ENCODE data around the gene PRX. TPM values are rescaled to one million over a fixed set of nuclear protein-coding genes. Genes with fewer than 3 reads are reported as not detected.

The PRX gene
- total and polyA plus RNA-seq, 8 donors, result 11.5 to 20.0 (median 14.2) TPM

GRCh38 chr19:40421993-40422747 lies 9.0 kb upstream of the PRX start:
- H3K27me3 ChIP-seq, result no peaks in the 10 kb centered on the region
- peak overlapping the region; percentile 97 to 98 for H3K27ac ChIP-seq
- intact Hi-C loops (cut with DNase I), result no loop called here
- TF ChIP-seq CTCF (IDR thresholded peaks at IDR 0.05), result no peak
- peak overlapping the region in 1 of 2 donors; percentile 65 for H3K4me3 ChIP-seq
- H3K36me3 ChIP-seq, result peaks cover 0 to 21% of the 10 kb centered on the region in 2 donors
- no peak for DNase-seq
- H3K9me3 ChIP-seq, result no peaks in the 10 kb centered on the region
- ATAC-seq, result no peak
- H3K4me1 ChIP-seq, result peaks cover 26 to 76% of the 10 kb centered on the region in 2 donors

GRCh38 chr19:40420766-40421765 lies 7.9 kb upstream of the PRX start:
- peak; percentile 84 for ATAC-seq
- peak; percentile 94 to 98 (median 96) for DNase-seq
- peak overlapping the region; percentile 97 to 98 for H3K27ac ChIP-seq
- peak; percentile 82 to 96 for TF ChIP-seq CTCF (IDR thresholded peaks at IDR 0.05)
- H3K9me3 ChIP-seq, result no peaks in the 10 kb centered on the region
- H3K36me3 ChIP-seq, result peaks cover 0 to 21% of the 10 kb centered on the region in 2 donors
- intact Hi-C loops (cut with DNase I), result no loop called here
- H3K4me3 ChIP-seq, result peak overlapping the region; percentile 42 to 65
- H3K27me3 ChIP-seq, result no peaks in the 10 kb centered on the region
- peaks cover 26 to 79% of the 10 kb centered on the region in 2 donors for H3K4me1 ChIP-seq

DNA sequence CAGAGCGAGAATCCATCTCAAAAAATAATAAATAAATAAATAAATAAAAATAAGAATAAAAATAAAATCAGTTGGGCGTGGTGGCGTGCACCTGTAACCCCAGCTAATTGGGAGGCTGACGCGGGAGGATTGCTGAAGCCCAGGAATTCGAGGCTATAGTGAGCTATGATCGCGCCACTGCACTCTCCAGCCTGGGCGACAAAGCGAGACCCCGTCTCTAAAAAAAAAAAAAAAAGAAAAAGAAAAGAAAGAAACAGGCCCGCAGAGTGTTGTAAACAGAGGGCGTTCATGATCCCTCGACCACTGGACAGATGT lies 7.2 kb upstream of the PRX start:
- ATAC-seq, result no peak

DNA sequence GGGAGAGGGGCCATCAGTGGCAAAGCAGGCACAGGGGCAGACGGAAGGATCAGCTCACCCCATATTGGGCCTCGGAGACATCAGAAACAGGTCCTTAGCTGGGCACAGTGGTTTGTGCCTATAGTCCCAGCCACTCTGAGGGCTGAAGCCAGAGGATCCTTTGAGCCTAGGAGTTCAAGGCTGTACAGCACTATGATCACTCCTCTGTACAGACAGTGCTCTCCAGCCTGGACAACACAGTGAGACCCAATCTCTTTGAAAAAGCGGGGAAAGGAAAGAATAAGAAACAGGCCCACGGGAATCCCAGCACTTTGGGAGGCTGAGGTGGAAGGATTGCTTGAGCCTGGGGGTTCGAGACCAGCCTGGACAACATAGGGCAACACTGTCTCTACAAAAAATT lies 6.6 kb upstream of the PRX start:
- peaks cover 0 to 21% of the 10 kb centered on the region in 2 donors for H3K36me3 ChIP-seq
- intact Hi-C loops (cut with DNase I), result no loop called here

More for the DNA sequence above, 7.2 kb upstream of the PRX start:
- Histone ChIP-seq H3K9me3 (no peaks in the 10 kb centered on the region), H3K4me1 (peaks cover 26 to 86% of the 10 kb centered on the region in 2 donors), H3K4me3 (peak overlapping the region; percentile 42 to 65), H3K27me3 (no peaks in the 10 kb centered on the region), H3K27ac (peak overlapping the region; percentile 97 to 98), H3K36me3 (peaks cover 0 to 21% of the 10 kb centered on the region in 2 donors)
- intact Hi-C loops (cut with DNase I), result no loop called here
- no peak for DNase-seq
- no peak for TF ChIP-seq CTCF (IDR thresholded peaks at IDR 0.05)

More for the DNA sequence above, 6.6 kb upstream of the PRX start:
- TF ChIP-seq CTCF (IDR thresholded peaks at IDR 0.05), result no peak
- Histone ChIP-seq H3K4me1 (peaks cover 26 to 92% of the 10 kb centered on the region in 2 donors), H3K9me3 (no peaks in the 10 kb centered on the region), H3K27ac (peak overlapping the region in 1 of 2 donors; percentile 98), H3K4me3 (no peak overlapping the region), H3K27me3 (no peaks in the 10 kb centered on the region)
- DNase-seq (no peak), ATAC-seq (no peak)
